ENCODE data around the gene ZFR2.
"Not testable (repeated sequence)": the region's sequence is repeated elsewhere in the genome, so short reads cannot be mapped to it uniquely, and the experiment has no call there.

ZFR2 gene

DNA sequence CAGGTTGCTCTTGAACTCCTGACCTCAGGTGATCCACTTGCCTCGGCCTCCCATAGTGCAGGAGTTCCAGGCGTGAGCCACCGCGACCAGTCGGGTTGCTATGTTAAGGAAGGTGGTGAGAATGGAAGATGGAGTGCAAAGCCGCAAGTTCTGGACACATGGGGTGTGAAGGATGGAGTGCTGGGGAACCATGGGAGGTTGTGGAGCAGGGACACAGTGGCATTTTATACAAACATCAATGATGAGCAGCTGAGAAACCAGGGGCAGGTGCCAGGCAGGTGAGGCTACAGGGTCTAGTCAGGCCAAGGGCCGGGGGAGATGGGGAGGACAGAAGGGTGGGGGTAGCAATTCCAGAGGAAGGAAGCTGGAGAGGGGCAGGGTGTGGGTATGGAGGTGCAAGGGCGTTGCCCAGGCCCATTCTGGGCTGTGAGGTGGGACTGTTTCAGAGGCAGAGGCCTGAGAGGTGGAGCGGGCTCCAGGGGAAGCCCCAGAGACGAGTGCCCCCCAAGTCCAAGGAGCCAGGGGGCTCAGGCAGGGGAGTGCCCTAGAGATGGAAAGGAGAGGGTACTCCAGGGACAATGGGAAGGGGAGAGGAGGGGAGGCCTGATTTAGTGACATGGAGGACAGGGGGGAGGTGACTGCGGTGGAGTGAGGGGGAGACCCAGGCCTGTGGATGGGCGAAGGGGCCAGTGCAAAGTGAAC, 94.9 kb downstream of the ZFR2 start:
- Histone ChIP-seq H3K9me3 (ENCODE audit: low read length) (peaks cover 2% of the 10 kb centered on the region), H3K4me1 (ENCODE audit: insufficient read depth, low read length) (no peaks in the 10 kb centered on the region), H3K27me3 (ENCODE audit: insufficient read depth, low read length) (peaks cover 3% of the 10 kb centered on the region), H3K4me3 (ENCODE audit: low read length) (no peak overlapping the region), H3K36me3 (ENCODE audit: insufficient read depth, low read length) (no peaks in the 10 kb centered on the region), H2AFZ (ENCODE audit: low read depth, low read length) (no peak overlapping the region)

DNA sequence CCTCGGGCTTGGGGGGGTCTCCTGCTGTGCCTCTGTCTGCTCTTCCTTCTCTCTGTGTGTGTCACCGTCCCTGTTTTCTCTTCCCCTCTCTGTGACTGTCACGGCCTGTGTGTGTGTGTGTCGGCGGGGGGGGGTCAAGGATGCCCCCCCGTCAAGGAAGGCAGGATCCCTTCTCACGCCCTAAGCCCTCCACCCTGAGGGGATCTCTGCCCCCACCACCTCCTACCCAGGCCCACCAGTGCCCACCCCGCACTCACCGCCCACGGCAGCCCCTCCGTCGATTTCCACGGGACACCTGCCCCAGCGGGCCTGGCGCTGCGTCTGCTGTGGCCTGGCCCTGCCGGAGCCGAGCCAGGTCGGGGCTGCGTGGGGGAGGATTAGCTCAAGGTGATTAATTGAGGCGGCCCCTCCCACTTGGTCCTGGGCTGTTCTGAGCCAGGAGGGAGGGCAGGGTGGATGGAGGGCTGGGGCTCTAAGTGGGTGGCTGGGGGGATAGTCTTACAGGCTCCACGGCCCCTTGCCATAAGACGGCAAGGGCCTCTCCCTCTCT, 96.9 kb downstream of the ZFR2 start, which contains the start of gene RAX2:
Gene RAX2 (minus strand): TSS at position 323 of the 550 bp plus-strand sequence. CDS start 486 bp downstream, outside the sequence.
- peaks cover 3% of the 10 kb centered on the region for H3K27me3 ChIP-seq (ENCODE audit: insufficient read depth, low read length)
- no peak within 1 kb of the TSS for H3K4me3 ChIP-seq (ENCODE audit: low read length)
- peaks cover 2% of the 10 kb centered on the region for H3K9me3 ChIP-seq (ENCODE audit: low read length)
- no peaks in the 10 kb centered on the region for H3K4me1 ChIP-seq (ENCODE audit: insufficient read depth, low read length)
- H3K36me3 ChIP-seq (ENCODE audit: insufficient read depth, low read length) = peaks cover 9% of the 10 kb centered on the region
- H2AFZ ChIP-seq (ENCODE audit: low read depth, low read length) = no peak within 1 kb of the TSS

DNA sequence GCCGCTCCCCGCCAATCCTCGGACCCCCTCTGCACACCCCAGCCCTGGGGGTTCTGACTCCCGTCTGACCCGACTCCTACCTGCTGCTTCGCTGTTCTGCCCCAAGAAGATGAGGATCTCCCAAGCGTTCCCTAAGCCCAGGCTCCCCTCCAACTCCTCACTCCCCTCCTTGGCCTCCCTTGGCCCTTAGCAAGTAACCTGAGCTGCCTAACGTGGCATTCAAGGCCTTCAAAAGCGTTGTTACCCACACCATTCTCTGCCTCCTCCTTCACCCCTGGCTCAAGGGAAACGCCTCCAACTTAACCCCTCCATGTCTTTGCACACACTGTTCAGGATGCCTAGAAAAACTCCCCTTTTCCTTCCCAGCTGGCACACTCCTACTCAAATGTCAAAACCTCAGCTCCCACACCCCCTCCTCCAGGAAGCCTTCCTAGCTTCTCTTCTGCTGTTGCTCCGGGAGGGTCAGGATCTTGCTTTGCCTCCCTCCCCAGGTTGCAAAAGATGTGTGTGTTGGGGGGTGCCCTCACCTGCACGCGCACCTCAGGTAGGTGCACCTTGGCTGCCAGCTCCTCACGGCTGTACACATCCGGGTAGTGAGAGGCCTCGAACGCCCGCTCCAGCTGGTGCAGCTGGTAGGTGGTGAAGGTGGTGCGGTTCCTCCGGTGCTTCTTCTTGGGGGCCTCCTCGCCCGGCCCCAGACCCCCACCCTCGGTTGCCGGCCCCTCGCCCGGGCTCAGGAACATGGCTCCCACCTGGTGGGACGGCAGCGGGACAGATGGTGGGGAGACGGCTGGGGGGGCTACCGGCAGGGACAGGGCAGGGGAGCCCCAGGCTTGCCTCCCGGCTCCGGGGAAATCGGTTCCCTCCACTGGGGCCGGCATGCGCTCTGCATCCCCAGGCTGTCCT, 97.6 kb downstream of the ZFR2 start:
- Histone ChIP-seq H3K27me3 (ENCODE audit: insufficient read depth, low read length) (peaks cover 3% of the 10 kb centered on the region), H3K4me3 (ENCODE audit: low read length) (no peak overlapping the region), H3K4me1 (ENCODE audit: insufficient read depth, low read length) (no peaks in the 10 kb centered on the region), H3K36me3 (ENCODE audit: insufficient read depth, low read length) (peaks cover 16% of the 10 kb centered on the region), H3K9me3 (ENCODE audit: low read length) (no peaks in the 10 kb centered on the region), H2AFZ (ENCODE audit: low read depth, low read length) (no peak overlapping the region)

DNA sequence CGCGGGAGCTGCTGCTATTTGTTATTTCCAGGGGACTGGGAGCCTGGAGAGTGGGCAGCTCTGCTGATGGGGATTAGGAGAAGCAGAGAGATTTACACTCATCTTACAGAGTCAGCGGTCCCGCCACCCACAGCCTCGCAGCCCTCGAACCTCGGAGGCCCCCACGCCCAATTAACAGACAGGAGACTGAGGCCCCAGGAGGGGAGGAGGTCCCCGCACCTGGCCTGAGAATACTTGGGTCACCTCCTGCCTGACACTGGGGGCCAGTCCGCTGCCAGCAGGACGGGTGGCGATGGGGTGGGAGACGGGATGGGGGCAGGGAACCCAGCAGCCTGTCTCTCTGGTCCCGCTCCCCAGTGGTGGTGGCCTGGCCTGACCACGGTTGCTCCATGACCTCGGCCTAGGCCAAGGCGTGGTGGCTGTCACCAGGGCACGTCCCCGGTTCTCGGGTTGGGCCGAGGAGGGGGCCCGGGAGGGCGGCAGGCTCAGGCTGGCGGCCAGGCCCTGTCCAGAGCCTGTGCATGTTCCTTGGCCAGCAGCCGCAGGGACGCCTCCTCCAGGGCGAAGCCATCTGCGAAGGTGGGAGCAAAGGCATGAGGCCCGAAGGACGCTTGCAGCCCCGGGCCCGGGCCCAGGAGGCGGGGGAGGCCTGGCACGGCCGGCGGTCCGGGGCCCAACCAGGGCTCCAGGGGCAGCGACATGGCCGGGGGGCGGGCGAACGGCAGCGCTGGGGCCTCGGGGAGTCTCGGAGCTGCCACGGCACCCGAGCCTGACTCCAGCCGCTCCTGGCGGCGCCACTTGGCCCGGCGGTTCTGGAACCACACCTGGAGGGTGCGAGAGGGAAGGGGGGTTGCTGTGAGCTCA, 98.5 kb downstream of the ZFR2 start:
- no peaks in the 10 kb centered on the region for H3K4me1 ChIP-seq (ENCODE audit: insufficient read depth, low read length)

DNA sequence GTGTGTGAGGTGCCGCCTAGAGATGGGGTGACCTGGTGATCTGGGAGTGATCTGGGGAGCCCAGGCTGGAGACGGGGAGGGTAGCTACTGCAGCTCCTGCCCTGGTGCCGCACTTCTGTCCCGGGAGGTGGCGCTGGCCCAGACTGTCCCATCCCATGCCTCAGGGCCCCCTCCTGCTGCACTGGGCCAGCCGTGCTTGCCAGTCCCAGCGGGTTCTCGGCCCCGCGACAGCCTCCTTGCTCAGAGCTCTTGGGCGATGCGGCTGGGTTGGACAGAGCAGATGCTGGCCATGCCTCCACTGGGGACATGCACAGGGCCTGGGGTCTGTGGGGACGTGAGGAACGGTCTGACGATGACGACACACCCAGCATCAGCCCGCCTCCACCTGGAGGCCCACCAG, 99.3 kb downstream of the ZFR2 start:
- Histone ChIP-seq H2AFZ (ENCODE audit: low read depth, low read length) (no peak overlapping the region), H3K27me3 (ENCODE audit: insufficient read depth, low read length) (no peaks in the 10 kb centered on the region)

More for the DNA sequence above, 98.5 kb downstream of the ZFR2 start:
- H3K4me3 ChIP-seq (ENCODE audit: low read length) = no peak overlapping the region
- H2AFZ ChIP-seq (ENCODE audit: low read depth, low read length) = no peak overlapping the region
- H3K9me3 ChIP-seq (ENCODE audit: low read length) = no peaks in the 10 kb centered on the region
- H3K27me3 ChIP-seq (ENCODE audit: insufficient read depth, low read length) = peaks cover 2% of the 10 kb centered on the region
- peaks cover 17% of the 10 kb centered on the region for H3K36me3 ChIP-seq (ENCODE audit: insufficient read depth, low read length)

DNA sequence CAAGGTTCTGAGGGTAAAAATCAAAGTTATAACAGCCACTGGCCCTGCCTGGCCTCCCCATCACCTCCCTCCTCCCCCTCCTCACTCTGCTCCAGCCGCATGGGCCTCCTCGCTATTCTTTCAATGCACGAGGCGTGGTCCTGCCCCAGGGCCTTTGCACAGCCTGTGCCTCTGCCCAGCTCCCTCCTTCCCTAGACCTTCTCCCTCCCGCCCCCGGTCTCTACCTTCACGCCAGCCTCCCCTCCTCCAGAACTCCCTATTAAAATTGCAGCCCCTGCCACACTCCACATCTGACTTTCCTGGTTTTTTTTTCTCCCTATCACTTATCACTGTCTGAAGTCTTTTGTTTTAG, 100.1 kb downstream of the ZFR2 start:
- Histone ChIP-seq H3K4me1 (ENCODE audit: insufficient read depth, low read length) (no peaks in the 10 kb centered on the region), H3K9me3 (ENCODE audit: low read length) (no peaks in the 10 kb centered on the region), H3K36me3 (ENCODE audit: insufficient read depth, low read length) (peaks cover 22% of the 10 kb centered on the region), H2AFZ (ENCODE audit: low read depth, low read length) (no peak overlapping the region), H3K27me3 (ENCODE audit: insufficient read depth, low read length) (no peaks in the 10 kb centered on the region), H3K4me3 (ENCODE audit: low read length) (no peak overlapping the region)

More for the DNA sequence above, 99.3 kb downstream of the ZFR2 start:
- Histone ChIP-seq H3K4me1 (ENCODE audit: insufficient read depth, low read length) (no peaks in the 10 kb centered on the region), H3K4me3 (ENCODE audit: low read length) (no peak overlapping the region), H3K9me3 (ENCODE audit: low read length) (no peaks in the 10 kb centered on the region), H3K36me3 (ENCODE audit: insufficient read depth, low read length) (peaks cover 22% of the 10 kb centered on the region)

DNA sequence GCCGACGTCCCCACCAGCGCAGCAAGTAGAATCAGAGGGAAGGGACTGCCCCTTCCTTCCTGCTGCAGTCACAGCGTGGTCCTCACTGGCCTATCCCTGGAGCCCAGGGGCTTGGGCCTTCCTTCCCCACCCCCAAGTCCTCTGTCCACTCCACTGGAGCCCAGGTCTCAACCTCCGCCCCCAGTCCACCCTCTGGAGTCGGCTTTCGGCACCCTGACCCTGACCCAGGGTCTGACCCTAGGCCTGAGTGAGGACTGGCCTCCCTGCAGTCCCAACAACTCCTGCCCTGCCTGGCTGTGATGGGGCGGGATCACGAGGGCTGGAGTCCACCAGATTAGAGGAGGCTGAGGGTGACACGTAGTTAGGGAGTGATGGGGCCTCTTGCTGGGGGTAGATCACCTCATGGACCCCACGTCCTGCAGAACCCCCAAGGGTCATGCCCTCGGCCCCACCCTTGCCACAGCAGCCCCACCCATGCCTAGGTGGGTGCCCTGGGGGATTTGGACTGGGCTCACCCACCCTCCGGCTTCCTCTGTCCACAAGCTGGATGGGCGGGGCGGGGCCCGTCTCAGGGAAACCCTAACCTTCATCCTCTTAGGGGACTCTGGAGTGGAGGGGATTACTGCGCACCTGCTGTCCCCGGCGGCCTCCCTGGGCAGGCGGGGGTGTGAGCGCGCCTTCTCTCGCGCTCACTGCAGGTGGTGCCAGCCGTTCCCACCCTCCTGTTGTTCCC, 100.7 kb downstream of the ZFR2 start:
- Histone ChIP-seq H2AFZ (ENCODE audit: low read depth, low read length) (no peak overlapping the region), H3K4me1 (ENCODE audit: insufficient read depth, low read length) (no peaks in the 10 kb centered on the region), H3K36me3 (ENCODE audit: insufficient read depth, low read length) (peaks cover 22% of the 10 kb centered on the region), H3K9me3 (ENCODE audit: low read length) (no peaks in the 10 kb centered on the region), H3K27me3 (ENCODE audit: insufficient read depth, low read length) (no peaks in the 10 kb centered on the region), H3K4me3 (ENCODE audit: low read length) (no peak overlapping the region)

DNA sequence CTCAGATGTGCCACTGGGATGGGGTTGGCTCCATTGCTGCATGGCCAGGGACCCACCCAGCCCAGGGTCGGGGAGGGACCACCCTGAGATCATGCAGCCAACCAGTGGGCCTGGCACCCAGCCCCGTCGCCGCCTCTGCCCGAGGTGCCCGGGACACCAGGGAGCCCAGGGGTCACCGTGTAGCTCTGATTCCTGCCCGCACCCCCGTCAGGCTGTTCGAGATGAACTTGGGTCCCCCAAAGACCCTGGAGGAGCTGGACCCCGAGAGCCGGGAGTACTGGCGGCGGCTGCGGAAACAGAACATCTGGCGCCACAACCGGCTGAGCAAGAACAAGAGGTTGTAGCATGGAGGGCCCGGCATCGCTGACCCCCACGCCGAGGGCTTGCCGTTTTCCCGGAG, 101.8 kb downstream of the ZFR2 start:
- no peaks in the 10 kb centered on the region for H3K9me3 ChIP-seq (ENCODE audit: low read length)
- H3K36me3 ChIP-seq (ENCODE audit: insufficient read depth, low read length) = peaks cover 22% of the 10 kb centered on the region
- H2AFZ ChIP-seq (ENCODE audit: low read depth, low read length) = no peak overlapping the region
- no peaks in the 10 kb centered on the region for H3K27me3 ChIP-seq (ENCODE audit: insufficient read depth, low read length)
- no peak overlapping the region for H3K4me3 ChIP-seq (ENCODE audit: low read length)
- no peaks in the 10 kb centered on the region for H3K4me1 ChIP-seq (ENCODE audit: insufficient read depth, low read length)

DNA sequence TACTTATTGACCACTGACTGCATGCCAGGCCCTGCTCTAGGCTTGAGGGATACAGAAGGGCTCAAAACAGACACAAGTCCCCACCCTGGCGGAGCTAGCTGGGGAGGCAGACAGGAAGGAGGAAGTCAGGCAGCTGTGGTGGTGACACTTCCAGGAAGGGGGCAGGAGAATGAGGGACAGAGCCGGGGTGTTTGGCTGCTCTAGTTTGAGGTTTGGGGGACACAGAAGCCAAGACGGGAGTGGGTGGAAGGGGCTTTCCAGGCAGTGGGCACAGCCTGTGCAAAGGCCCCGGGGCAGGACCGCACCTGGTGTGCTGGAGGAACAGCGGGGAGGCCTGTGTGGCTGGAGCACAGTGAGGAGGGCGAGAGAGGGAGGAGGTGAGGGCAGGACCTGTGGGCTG, 102.3 kb downstream of the ZFR2 start:
- no peaks in the 10 kb centered on the region for H3K27me3 ChIP-seq (ENCODE audit: insufficient read depth, low read length)
- H3K4me1 ChIP-seq (ENCODE audit: insufficient read depth, low read length) = no peaks in the 10 kb centered on the region
- H3K36me3 ChIP-seq (ENCODE audit: insufficient read depth, low read length) = peaks cover 22% of the 10 kb centered on the region
- no peaks in the 10 kb centered on the region for H3K9me3 ChIP-seq (ENCODE audit: low read length)
- H3K4me3 ChIP-seq (ENCODE audit: low read length) = no peak overlapping the region
- no peak overlapping the region for H2AFZ ChIP-seq (ENCODE audit: low read depth, low read length)

DNA sequence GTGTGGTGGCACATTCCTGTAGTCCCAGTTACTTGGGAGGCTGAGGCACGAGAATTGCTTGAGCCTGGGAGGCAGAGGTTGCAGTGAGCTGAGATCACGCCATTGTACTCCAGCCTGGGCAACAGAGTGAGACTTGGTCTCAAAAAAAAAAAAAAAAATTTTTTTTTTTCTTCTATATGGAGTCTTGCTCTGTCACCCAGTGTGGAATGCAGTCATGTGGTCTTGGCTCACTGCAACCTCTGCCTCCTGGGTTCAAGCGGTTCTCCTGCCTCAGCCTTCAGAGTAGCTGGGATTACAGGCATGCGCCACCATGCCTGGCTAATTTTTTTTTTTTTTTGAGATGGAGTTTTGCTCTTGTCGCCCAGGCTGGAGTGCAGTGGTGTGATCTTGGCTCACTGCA, 103.1 kb downstream of the ZFR2 start:
- H3K4me1 ChIP-seq (ENCODE audit: insufficient read depth, low read length); H3K4me3 ChIP-seq (ENCODE audit: low read length); H3K27me3 ChIP-seq (ENCODE audit: insufficient read depth, low read length); H2AFZ ChIP-seq (ENCODE audit: low read depth, low read length); H3K9me3 ChIP-seq (ENCODE audit: low read length): not testable (repeated sequence)
- peaks cover 22% of the 10 kb centered on the region for H3K36me3 ChIP-seq (ENCODE audit: insufficient read depth, low read length)

DNA sequence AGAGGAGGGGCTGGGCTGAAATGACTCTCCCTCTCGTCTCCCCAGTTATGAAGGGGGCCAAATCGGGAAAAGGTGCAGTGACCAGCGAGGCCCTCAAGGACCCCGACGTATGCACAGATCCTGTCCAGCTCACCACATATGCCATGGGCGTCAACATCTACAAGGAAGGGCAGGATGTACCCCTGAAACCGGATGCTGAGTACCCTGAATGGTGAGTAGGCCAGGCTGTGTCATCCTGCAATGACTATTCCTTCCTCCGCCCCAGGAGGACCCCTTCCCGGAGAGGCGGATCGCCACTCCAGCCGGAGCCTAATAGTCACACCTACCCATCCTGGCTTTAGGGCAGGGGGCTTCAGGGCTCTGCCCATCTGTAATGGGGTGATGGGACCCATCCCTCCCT, 103.7 kb downstream of the ZFR2 start:
- no peaks in the 10 kb centered on the region for H3K27me3 ChIP-seq (ENCODE audit: insufficient read depth, low read length)
- peaks cover 3% of the 10 kb centered on the region for H3K4me1 ChIP-seq (ENCODE audit: insufficient read depth, low read length)
- peaks cover 22% of the 10 kb centered on the region for H3K36me3 ChIP-seq (ENCODE audit: insufficient read depth, low read length)
- no peak overlapping the region for H3K4me3 ChIP-seq (ENCODE audit: low read length)
- no peaks in the 10 kb centered on the region for H3K9me3 ChIP-seq (ENCODE audit: low read length)
- H2AFZ ChIP-seq (ENCODE audit: low read depth, low read length) = no peak overlapping the region
